Fibroblast of lung (primary cell): ENCODE data around the gene SEC61A1. TPM values are rescaled to one million over a fixed set of nuclear protein-coding genes. Genes with fewer than 3 reads are reported as not detected.

Experiments
- DNase-seq, 2 donors: peaks; one replicate each; pipeline versions ENCODE4 v3.0.0 to v3.0.0-alpha.2; 2010; ENCODE audit warnings: low read depth in 2 of 2
- H2AFZ ChIP-seq: 2 replicates; pipeline ENCODE4 v1.5.1; 2012; ENCODE audit warnings: low read length, control low read depth, inconsistent platforms
- H3K27ac ChIP-seq: 2 replicates; pipeline ENCODE4 v1.5.1; 2011; ENCODE audit warnings: low read length, control low read depth; ENCODE audit not compliant: insufficient read depth
- H3K27me3 ChIP-seq: 2 replicates; pipeline ENCODE4 v1.5.1; 2011; ENCODE audit warnings: mild to moderate bottlenecking, low read length; ENCODE audit not compliant: control insufficient read depth, insufficient read depth
- H3K36me3 ChIP-seq: 2 replicates; pipeline ENCODE4 v1.5.1; 2011; ENCODE audit warnings: low read length; ENCODE audit not compliant: control insufficient read depth, insufficient read depth
- H3K4me1 ChIP-seq: 2 replicates; pipeline ENCODE4 v1.5.1; 2011; ENCODE audit warnings: low read length; ENCODE audit not compliant: control insufficient read depth, insufficient read depth; ENCODE audit errors: extremely low read depth
- H3K4me2 ChIP-seq: 2 replicates; pipeline ENCODE4 v1.5.1; 2011; ENCODE audit warnings: low read length, control low read depth; ENCODE audit not compliant: insufficient read depth; ENCODE audit errors: extremely low read depth
- H3K4me3 ChIP-seq, 4 experiments: fragments of 200-600 bp in 1 of 4; sonication (generic) in 1 of 4; replicated peaks in 1 of 4; 2 replicates each; pipeline ENCODE4 v1.5.1; 2011 to 2016; ENCODE audit warnings: low read length in 4 of 4, low read depth in 3 of 4, mild to moderate bottlenecking in 3 of 4, control low read depth in 2 of 4, inconsistent platforms in 1 of 4, mixed read lengths in 1 of 4; ENCODE audit not compliant: insufficient read depth in 1 of 4; ENCODE audit errors: control extremely low read depth in 1 of 4
- H3K79me2 ChIP-seq: 2 replicates; pipeline ENCODE4 v1.5.1; 2012; ENCODE audit warnings: mild to moderate bottlenecking, low read length, inconsistent platforms; ENCODE audit not compliant: control insufficient read depth, insufficient read depth
- H3K9ac ChIP-seq: 2 replicates; pipeline ENCODE4 v1.5.1; 2011; ENCODE audit warnings: mild to moderate bottlenecking, low read length, control low read depth; ENCODE audit not compliant: insufficient read depth
- H3K9me3 ChIP-seq: 2 replicates; pipeline ENCODE4 v1.5.1; 2012; ENCODE audit warnings: low read depth, low read length; ENCODE audit not compliant: control insufficient read depth, insufficient read depth
- H4K20me1 ChIP-seq: 2 replicates; pipeline ENCODE4 v1.5.1; 2011; ENCODE audit warnings: low read length; ENCODE audit not compliant: control insufficient read depth, insufficient read depth; ENCODE audit errors: extremely low read depth
- EZH2 ChIP-seq: IDR thresholded peaks from 2 replicates; pipeline ENCODE4 v1.5.1; 2012; ENCODE audit warnings: low read length, control low read depth, mild to moderate bottlenecking; ENCODE audit errors: missing control alignments
- polyA minus RNA-seq: library from RNA; depleted of rRNA, polyadenylated mRNA; stranded (reverse); fragments of >200 nt; gene quantifications from 2 replicates; pipeline ENCODE4 v1.2.3, GENCODE V29; 2011; ENCODE audit warnings: low replicate concordance
- polyA plus RNA-seq, 2 donors: library from polyadenylated mRNA; depleted of rRNA in 1 of 2; stranded (reverse) in 1 of 2; unstranded in 1 of 2; fragments of >200 nt; gene quantifications; 2 replicates each; pipeline ENCODE4 v1.2.1, GENCODE V29; 2011 to 2012; ENCODE audit warnings: missing spikeins in 1 of 2
- total RNA-seq: library from RNA; depleted of rRNA; stranded (reverse); fragments of >200 nt; gene quantifications from 2 replicates; pipeline ENCODE4 v1.2.1, GENCODE V29; 2014
- TF ChIP-seq, protein P1 (sequence below), 2 donors: IDR thresholded peaks in 1 of 2; conservative IDR thresholded peaks in 1 of 2; 1 replicate in 1 of 2; 2 replicates in 1 of 2; pipeline ENCODE4 v1.5.1; 2011 to 2012; ENCODE audit warnings: low read length in 2 of 2, control low read depth in 1 of 2, inconsistent platforms in 1 of 2, low read depth in 1 of 2, mild to moderate bottlenecking in 1 of 2

The SEC61A1 gene
- total RNA-seq (228 and 398 TPM in 2 replicates), polyA plus RNA-seq (509 and 525 TPM in 2 replicates), polyA minus RNA-seq (711 and 936 TPM in 2 replicates)
- polyA plus RNA-seq (2012) = 366 and 412 TPM in 2 replicates

DNA sequence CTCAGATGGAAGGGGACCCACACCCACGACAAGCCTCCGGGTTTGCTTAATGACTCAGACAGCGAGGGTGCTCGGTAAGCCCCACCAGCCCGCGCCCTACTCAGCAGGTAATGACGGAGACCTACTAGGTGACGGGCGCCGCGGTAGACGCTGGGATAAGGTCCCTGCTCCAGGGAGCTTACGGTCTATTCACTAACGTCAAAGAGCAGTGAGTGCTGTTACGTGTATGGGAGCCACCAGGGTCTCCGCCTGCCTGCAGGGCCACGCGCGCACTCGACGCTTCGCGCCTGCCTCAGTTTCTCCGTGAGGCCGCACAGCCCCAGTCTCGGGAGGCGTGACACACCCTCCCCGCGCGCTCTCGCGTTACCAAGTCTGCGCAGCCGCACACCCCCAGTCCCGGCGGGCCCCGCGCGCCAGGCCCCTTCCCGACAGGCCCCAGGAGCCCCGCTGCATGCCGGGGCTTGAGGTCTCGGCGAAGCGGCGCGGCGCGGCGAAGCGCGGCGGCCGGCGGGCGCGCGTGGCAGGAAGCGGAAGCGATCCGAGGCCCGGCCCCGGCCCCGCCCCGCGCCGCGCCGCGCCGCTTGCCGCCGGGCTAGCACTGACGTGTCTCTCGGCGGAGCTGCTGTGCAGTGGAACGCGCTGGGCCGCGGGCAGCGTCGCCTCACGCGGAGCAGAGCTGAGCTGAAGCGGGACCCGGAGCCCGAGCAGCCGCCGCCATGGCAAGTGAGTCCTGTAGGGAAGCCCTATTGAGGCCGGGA is at the start of gene SEC61A1:
SEC61A1 (plus strand) TSS at position 601 of the 758 bp plus-strand sequence; CDS start at position 717, 116 bp downstream.
- no peaks in the 10 kb centered on the region for H3K9me3 ChIP-seq
- H3K4me3 ChIP-seq = peak within 1 kb of the TSS; percentile 90 to 99 (median 96)
- TF ChIP-seq EZH2 = no peak
- TF ChIP-seq, protein P1, sequence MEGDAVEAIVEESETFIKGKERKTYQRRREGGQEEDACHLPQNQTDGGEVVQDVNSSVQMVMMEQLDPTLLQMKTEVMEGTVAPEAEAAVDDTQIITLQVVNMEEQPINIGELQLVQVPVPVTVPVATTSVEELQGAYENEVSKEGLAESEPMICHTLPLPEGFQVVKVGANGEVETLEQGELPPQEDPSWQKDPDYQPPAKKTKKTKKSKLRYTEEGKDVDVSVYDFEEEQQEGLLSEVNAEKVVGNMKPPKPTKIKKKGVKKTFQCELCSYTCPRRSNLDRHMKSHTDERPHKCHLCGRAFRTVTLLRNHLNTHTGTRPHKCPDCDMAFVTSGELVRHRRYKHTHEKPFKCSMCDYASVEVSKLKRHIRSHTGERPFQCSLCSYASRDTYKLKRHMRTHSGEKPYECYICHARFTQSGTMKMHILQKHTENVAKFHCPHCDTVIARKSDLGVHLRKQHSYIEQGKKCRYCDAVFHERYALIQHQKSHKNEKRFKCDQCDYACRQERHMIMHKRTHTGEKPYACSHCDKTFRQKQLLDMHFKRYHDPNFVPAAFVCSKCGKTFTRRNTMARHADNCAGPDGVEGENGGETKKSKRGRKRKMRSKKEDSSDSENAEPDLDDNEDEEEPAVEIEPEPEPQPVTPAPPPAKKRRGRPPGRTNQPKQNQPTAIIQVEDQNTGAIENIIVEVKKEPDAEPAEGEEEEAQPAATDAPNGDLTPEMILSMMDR (conservative IDR thresholded peaks at IDR 0.05 in 1 of 2, IDR thresholded peaks at IDR 0.05 in 1 of 2; ENCODE audit: low read depth in 1 of 2, low read length in 2 of 2) = no peak
- peaks cover 46% of the 10 kb centered on the region for H3K79me2 ChIP-seq
- DNase-seq = peak; percentile 91 to 93
- H2AFZ ChIP-seq = peak within 1 kb of the TSS; percentile 88
- H3K36me3 ChIP-seq = peaks cover 13% of the 10 kb centered on the region
- H3K4me2 ChIP-seq = peak within 1 kb of the TSS; percentile 99
- H3K4me1 ChIP-seq = peaks cover 6% of the 10 kb centered on the region
- no peaks in the 10 kb centered on the region for H3K27me3 ChIP-seq
- H3K9ac ChIP-seq = peak within 1 kb of the TSS; percentile 97
- peak within 1 kb of the TSS; percentile 98 for H3K27ac ChIP-seq
- no peaks in the 10 kb centered on the region for H4K20me1 ChIP-seq

- Histone ChIP-seq H3K4me3 (no peak overlapping the region), H3K27me3 (peaks cover 10% of the 10 kb centered on the region), H3K9me3 (no peaks in the 10 kb centered on the region), H3K36me3 (no peaks in the 10 kb centered on the region), H3K4me1 (no peaks in the 10 kb centered on the region), H3K79me2 (no peaks in the 10 kb centered on the region), H3K4me2 (no peak overlapping the region), H3K27ac (no peak overlapping the region), H3K9ac (no peak overlapping the region), H2AFZ (no peak overlapping the region), H4K20me1 (no peaks in the 10 kb centered on the region)
- peak in 1 of 2 donors; percentile 16 for DNase-seq
- TF ChIP-seq, protein P1 (conservative IDR thresholded peaks at IDR 0.05 in 1 of 2, IDR thresholded peaks at IDR 0.05 in 1 of 2; ENCODE audit: low read depth in 1 of 2, low read length in 2 of 2) = no peak
- TF ChIP-seq EZH2 = no peak
These were observed 47.6 kb upstream of the SEC61A1 start for GRCh38 chr3:128004661-128005060.

- Histone ChIP-seq H3K4me3 (no peak overlapping the region), H3K27me3 (peaks cover 10% of the 10 kb centered on the region), H4K20me1 (no peaks in the 10 kb centered on the region), H3K27ac (no peak overlapping the region), H2AFZ (no peak overlapping the region), H3K79me2 (no peaks in the 10 kb centered on the region), H3K4me1 (no peaks in the 10 kb centered on the region), H3K4me2 (no peak overlapping the region), H3K9ac (no peak overlapping the region), H3K36me3 (no peaks in the 10 kb centered on the region), H3K9me3 (no peaks in the 10 kb centered on the region)
- DNase-seq = no peak
- TF ChIP-seq EZH2 = no peak
- TF ChIP-seq, protein P1 (conservative IDR thresholded peaks at IDR 0.05 in 1 of 2, IDR thresholded peaks at IDR 0.05 in 1 of 2; ENCODE audit: low read depth in 1 of 2, low read length in 2 of 2) = no peak
These were observed 45.9 kb upstream of the SEC61A1 start for GRCh38 chr3:128006061-128007032.
